T-helper 1 cell treated with Interleukin-12 subunit alpha and Interleukin-12 subunit beta and Interleukin-4 antibody, amounts not matched to agents 30 μg/mL and 1 μg/mL, for 36 hours (primary cell): ENCODE data around the gene ZNRF3.

Source experiments
- H3K27ac Mint-ChIP-seq: one replicate; pipeline ENCODE4 v1.8.0; 2021; ENCODE audit warnings: mild to moderate bottlenecking, mixed read lengths
- H3K27me3 Mint-ChIP-seq: one replicate; pipeline ENCODE4 v1.8.0; 2021; ENCODE audit warnings: low read depth, mixed read lengths
- H3K36me3 Mint-ChIP-seq: one replicate; pipeline ENCODE4 v1.8.0; 2021; ENCODE audit warnings: low read depth, mixed read lengths
- H3K4me1 Mint-ChIP-seq: one replicate; pipeline ENCODE4 v1.8.0; 2021; ENCODE audit warnings: low read depth, mixed read lengths
- H3K4me3 Mint-ChIP-seq: one replicate; pipeline ENCODE4 v1.8.0; 2021; ENCODE audit warnings: mild to moderate bottlenecking, moderate library complexity, mixed read lengths
- H3K9me3 Mint-ChIP-seq: one replicate; pipeline ENCODE4 v1.8.0; 2021; ENCODE audit warnings: mixed read lengths

The ZNRF3 gene

GRCh38 chr22:28955817-28956216, 72.4 kb downstream of the ZNRF3 start:
- H3K4me3 Mint-ChIP-seq = peak overlapping the region; percentile 68
- H3K4me1 Mint-ChIP-seq = peaks cover 14% of the 10 kb centered on the region
- peak overlapping the region; percentile 82 for H3K27ac Mint-ChIP-seq
- no peaks in the 10 kb centered on the region for H3K36me3 Mint-ChIP-seq
- no peaks in the 10 kb centered on the region for H3K9me3 Mint-ChIP-seq
- peaks cover 99% of the 10 kb centered on the region for H3K27me3 Mint-ChIP-seq

GRCh38 chr22:28956506-28956905, 73.1 kb downstream of the ZNRF3 start:
- Mint-ChIP-seq H3K27ac (no peak overlapping the region), H3K4me3 (no peak overlapping the region)

GRCh38 chr22:28958611-28959010, 75.2 kb downstream of the ZNRF3 start:
- Mint-ChIP-seq H3K27me3 (peaks cover 97% of the 10 kb centered on the region), H3K9me3 (no peaks in the 10 kb centered on the region), H3K4me1 (peaks cover 14% of the 10 kb centered on the region), H3K4me3 (no peak overlapping the region), H3K36me3 (no peaks in the 10 kb centered on the region), H3K27ac (no peak overlapping the region)

More at GRCh38 chr22:28956506-28956905, 73.1 kb downstream of the ZNRF3 start:
- Mint-ChIP-seq H3K4me1 (peaks cover 14% of the 10 kb centered on the region), H3K9me3 (no peaks in the 10 kb centered on the region), H3K27me3 (peaks cover 99% of the 10 kb centered on the region), H3K36me3 (no peaks in the 10 kb centered on the region)

GRCh38 chr22:28962042-28962554, 78.7 kb downstream of the ZNRF3 start:
- no peaks in the 10 kb centered on the region for H3K4me1 Mint-ChIP-seq
- no peaks in the 10 kb centered on the region for H3K9me3 Mint-ChIP-seq
- peaks cover 88% of the 10 kb centered on the region for H3K27me3 Mint-ChIP-seq
- H3K27ac Mint-ChIP-seq = no peak overlapping the region
- no peak overlapping the region for H3K4me3 Mint-ChIP-seq
- no peaks in the 10 kb centered on the region for H3K36me3 Mint-ChIP-seq

GRCh38 chr22:28963362-28963761, 80.0 kb downstream of the ZNRF3 start:
- Mint-ChIP-seq H3K9me3 (no peaks in the 10 kb centered on the region), H3K4me3 (no peak overlapping the region), H3K36me3 (no peaks in the 10 kb centered on the region), H3K4me1 (no peaks in the 10 kb centered on the region), H3K27me3 (peaks cover 81% of the 10 kb centered on the region), H3K27ac (no peak overlapping the region)

- H3K4me1 Mint-ChIP-seq = no peaks in the 10 kb centered on the region
- no peak overlapping the region for H3K27ac Mint-ChIP-seq
- peaks cover 66% of the 10 kb centered on the region for H3K27me3 Mint-ChIP-seq
- H3K4me3 Mint-ChIP-seq = no peak overlapping the region
- no peaks in the 10 kb centered on the region for H3K9me3 Mint-ChIP-seq
- H3K36me3 Mint-ChIP-seq = peaks cover 1% of the 10 kb centered on the region
Observed at GRCh38 chr22:28967163-28967665, 83.8 kb downstream of the ZNRF3 start.

- no peak overlapping the region for H3K4me3 Mint-ChIP-seq
- H3K27ac Mint-ChIP-seq = no peak overlapping the region
- peaks cover 61% of the 10 kb centered on the region for H3K27me3 Mint-ChIP-seq
- H3K36me3 Mint-ChIP-seq = peaks cover 1% of the 10 kb centered on the region
- H3K4me1 Mint-ChIP-seq = no peaks in the 10 kb centered on the region
- no peaks in the 10 kb centered on the region for H3K9me3 Mint-ChIP-seq
Observed at GRCh38 chr22:28967969-28968368, 84.6 kb downstream of the ZNRF3 start.

- Mint-ChIP-seq H3K4me1 (no peaks in the 10 kb centered on the region), H3K4me3 (no peak overlapping the region), H3K36me3 (peaks cover 1% of the 10 kb centered on the region), H3K27me3 (peaks cover 50% of the 10 kb centered on the region), H3K27ac (no peak overlapping the region), H3K9me3 (no peaks in the 10 kb centered on the region)
Observed at GRCh38 chr22:28969401-28970168, 86.2 kb downstream of the ZNRF3 start.

- Mint-ChIP-seq H3K9me3 (no peaks in the 10 kb centered on the region), H3K4me1 (no peaks in the 10 kb centered on the region), H3K27ac (no peak overlapping the region), H3K4me3 (no peak overlapping the region), H3K36me3 (peaks cover 1% of the 10 kb centered on the region), H3K27me3 (peaks cover 50% of the 10 kb centered on the region)
Observed at GRCh38 chr22:28973352-28973751, 90.0 kb downstream of the ZNRF3 start.

- no peaks in the 10 kb centered on the region for H3K36me3 Mint-ChIP-seq
- no peak overlapping the region for H3K4me3 Mint-ChIP-seq
- no peaks in the 10 kb centered on the region for H3K4me1 Mint-ChIP-seq
- peaks cover 51% of the 10 kb centered on the region for H3K27me3 Mint-ChIP-seq
- H3K27ac Mint-ChIP-seq = no peak overlapping the region
- no peaks in the 10 kb centered on the region for H3K9me3 Mint-ChIP-seq
Observed at GRCh38 chr22:28977060-28977459, 93.7 kb downstream of the ZNRF3 start.

- H3K36me3 Mint-ChIP-seq = no peaks in the 10 kb centered on the region
- no peaks in the 10 kb centered on the region for H3K4me1 Mint-ChIP-seq
- no peaks in the 10 kb centered on the region for H3K9me3 Mint-ChIP-seq
- no peak overlapping the region for H3K27ac Mint-ChIP-seq
- no peak overlapping the region for H3K4me3 Mint-ChIP-seq
- peaks cover 48% of the 10 kb centered on the region for H3K27me3 Mint-ChIP-seq
Observed at GRCh38 chr22:28977481-28977971, 94.2 kb downstream of the ZNRF3 start.

- Mint-ChIP-seq H3K36me3 (no peaks in the 10 kb centered on the region), H3K4me3 (no peak overlapping the region), H3K4me1 (no peaks in the 10 kb centered on the region), H3K27me3 (peaks cover 48% of the 10 kb centered on the region), H3K27ac (no peak overlapping the region), H3K9me3 (no peaks in the 10 kb centered on the region)
Observed at GRCh38 chr22:28978158-28978557, 94.8 kb downstream of the ZNRF3 start.

- no peak overlapping the region for H3K4me3 Mint-ChIP-seq
- no peaks in the 10 kb centered on the region for H3K4me1 Mint-ChIP-seq
- no peak overlapping the region for H3K27ac Mint-ChIP-seq
- no peaks in the 10 kb centered on the region for H3K36me3 Mint-ChIP-seq
- H3K27me3 Mint-ChIP-seq = peaks cover 52% of the 10 kb centered on the region
- H3K9me3 Mint-ChIP-seq = no peaks in the 10 kb centered on the region
Observed at GRCh38 chr22:28978863-28979796, 95.8 kb downstream of the ZNRF3 start.

- Mint-ChIP-seq H3K9me3 (peaks cover 3% of the 10 kb centered on the region), H3K27me3 (peaks cover 47% of the 10 kb centered on the region), H3K27ac (no peak overlapping the region)
Observed at GRCh38 chr22:28980326-28980725, 97.0 kb downstream of the ZNRF3 start.

More at GRCh38 chr22:28980326-28980725, 97.0 kb downstream of the ZNRF3 start:
- Mint-ChIP-seq H3K36me3 (no peaks in the 10 kb centered on the region), H3K4me1 (no peaks in the 10 kb centered on the region), H3K4me3 (no peak overlapping the region)
